GM18873 (cell line): ENCODE data around the gene RAB11FIP4.

Experiments used
- ATAC-seq: cut with Tn5 transposase; IDR thresholded peaks from one replicate; pipeline ENCODE4 v1.9.1; 2021; ENCODE audit warnings: mild to moderate bottlenecking, moderate library complexity, moderate number of reproducible peaks; ENCODE audit not compliant: unreplicated experiment, low FRiP score

The RAB11FIP4 gene

GRCh38 chr17:31480904-31481782 lies 89.7 kb downstream of the RAB11FIP4 start:
- no peak for ATAC-seq

GRCh38 chr17:31481783-31482081 lies 90.3 kb downstream of the RAB11FIP4 start:
- no peak for ATAC-seq

GRCh38 chr17:31484821-31485220 lies 93.3 kb downstream of the RAB11FIP4 start:
- no peak for ATAC-seq

GRCh38 chr17:31486351-31487062 lies 95.0 kb downstream of the RAB11FIP4 start:
- ATAC-seq, result no peak

- no peak for ATAC-seq
These were observed 95.7 kb downstream of the RAB11FIP4 start for GRCh38 chr17:31487063-31487647.

- ATAC-seq, result peak; percentile 45
These were observed 96.3 kb downstream of the RAB11FIP4 start for GRCh38 chr17:31487648-31488263.

GRCh38 chr17:31488264-31488981 lies 96.9 kb downstream of the RAB11FIP4 start:
- peak; percentile 12 for ATAC-seq

GRCh38 chr17:31488982-31489294 lies 97.5 kb downstream of the RAB11FIP4 start:
- no peak for ATAC-seq

GRCh38 chr17:31489295-31490018 lies 98.0 kb downstream of the RAB11FIP4 start:
- no peak for ATAC-seq

GRCh38 chr17:31490019-31490650 lies 98.7 kb downstream of the RAB11FIP4 start:
- no peak for ATAC-seq

GRCh38 chr17:31490671-31491375 lies 99.3 kb downstream of the RAB11FIP4 start:
- no peak for ATAC-seq

GRCh38 chr17:31491376-31492131 lies 100.1 kb downstream of the RAB11FIP4 start:
- ATAC-seq, result no peak

GRCh38 chr17:31492206-31492605 lies 100.7 kb downstream of the RAB11FIP4 start:
- no peak for ATAC-seq

GRCh38 chr17:31492880-31493655 lies 101.6 kb downstream of the RAB11FIP4 start:
- no peak for ATAC-seq

GRCh38 chr17:31493656-31494155 lies 102.2 kb downstream of the RAB11FIP4 start:
- no peak for ATAC-seq

GRCh38 chr17:31494259-31495021 lies 103.0 kb downstream of the RAB11FIP4 start:
- no peak for ATAC-seq
